PC-9 (cell line): ENCODE results near the gene GRID2. TPM values are rescaled to one million over a fixed set of nuclear protein-coding genes. Genes with fewer than 3 reads are reported as not detected.

Source experiments
- BruUV-seq: library from RNA; stranded (reverse); fragments of 400-500 nt; replicated peaks from 2 replicates; lab custom pipeline; 2021; lab: Mats Ljungman, UMichigan
- CTCF ChIA-PET: fragments of 300-600 bp; sonication (Branson Sonifier 250); formaldehyde crosslinking; loops from one replicate; lab custom pipeline; 2022; ENCODE audit warnings: antibody characterized with exemption; lab: Charles Lee
- POLR2A ChIA-PET: fragments of 300-600 bp; sonication (Branson Sonifier 250); formaldehyde crosslinking; loops from one replicate; lab custom pipeline; 2022; ENCODE audit warnings: antibody characterized with exemption; ENCODE audit not compliant: unreplicated experiment; lab: Charles Lee
- DNase-seq, 2 experiments: peaks; one replicate each; pipeline versions ENCODE4 v3.0.0 to v3.0.0-alpha.2; 2015 to 2022; ENCODE audit warnings: mixed read lengths in 1 of 2
- H2AFZ ChIP-seq: fragments of 200-600 bp; sonication (generic); 2 replicates; pipeline ENCODE4 v1.8.1; 2017; ENCODE audit warnings: antibody characterized with exemption
- H3F3A ChIP-seq: fragments of 200-600 bp; sonication (generic); 2 replicates; pipeline ENCODE4 v1.8.1; 2017; ENCODE audit warnings: antibody characterized with exemption, mild to moderate bottlenecking, low read depth; ENCODE audit not compliant: insufficient read depth
- H3K27ac ChIP-seq: fragments of 200-600 bp; sonication (generic); 2 replicates; pipeline ENCODE4 v1.6.1; 2016; ENCODE audit warnings: mixed run types
- H3K27me3 ChIP-seq: fragments of 200-600 bp; sonication (generic); 2 replicates; pipeline ENCODE4 v1.6.1; 2016; ENCODE audit warnings: low read depth, mixed run types; ENCODE audit not compliant: insufficient read depth
- H3K36me3 ChIP-seq: fragments of 200-600 bp; sonication (generic); 2 replicates; pipeline ENCODE4 v1.6.1; 2016; ENCODE audit warnings: low read depth, mixed run types
- H3K4me1 ChIP-seq: fragments of 200-600 bp; sonication (generic); replicated peaks from 2 replicates; pipeline ENCODE4 v1.6.1; 2016; ENCODE audit warnings: mixed run types; ENCODE audit not compliant: insufficient read depth
- H3K4me2 ChIP-seq: fragments of 200-600 bp; sonication (generic); 2 replicates; pipeline ENCODE4 v1.6.1; 2017; ENCODE audit warnings: mixed run types
- H3K4me3 ChIP-seq: fragments of 200-600 bp; sonication (generic); 2 replicates; pipeline ENCODE4 v1.6.1; 2016; ENCODE audit warnings: mixed run types
- H3K79me2 ChIP-seq: fragments of 200-600 bp; sonication (generic); 2 replicates; pipeline ENCODE4 v1.6.1; 2017; ENCODE audit warnings: low read depth, mixed run types
- H3K9me2 ChIP-seq: fragments of 200-600 bp; sonication (generic); 2 replicates; pipeline ENCODE4 v1.8.1; 2017; ENCODE audit warnings: mild to moderate bottlenecking; ENCODE audit not compliant: insufficient read depth
- H3K9me3 ChIP-seq: fragments of 200-600 bp; sonication (generic); 2 replicates; pipeline ENCODE4 v1.8.1; 2016; ENCODE audit warnings: low read depth; ENCODE audit not compliant: insufficient read depth
- H4K20me1 ChIP-seq: fragments of 200-600 bp; sonication (generic); 2 replicates; pipeline ENCODE4 v1.8.1; 2017; ENCODE audit not compliant: insufficient read depth
- CTCF ChIP-seq: fragments of 200-600 bp; sonication (generic); conservative IDR thresholded peaks from 2 replicates; pipeline ENCODE4 v1.6.1; 2017; ENCODE audit warnings: mixed run types, antibody characterized with exemption, mild to moderate bottlenecking, moderate library complexity
- EZH2 ChIP-seq: fragments of 200-600 bp; sonication (generic); IDR thresholded peaks from 2 replicates; pipeline ENCODE4 v1.8.0; 2017; ENCODE audit warnings: antibody characterized with exemption, low read depth
- intact Hi-C: fragments of 100-400 bp; cut with micrococcal nuclease; formaldehyde crosslinking; loops from one replicate; pipeline ENCODE4 v1.10.0; 2022; ENCODE audit not compliant: unreplicated experiment
- total RNA-seq: library from RNA; stranded (reverse); gene quantifications from 2 replicates; pipeline ENCODE4 v1.2.3, GENCODE V29; 2021

The GRID2 gene
- total RNA-seq, 1 experiment from 2014 or later = not detected

- TF ChIP-seq EZH2 = no peak
- no peak for TF ChIP-seq CTCF
- no peak for DNase-seq
- H3K36me3 ChIP-seq = no peaks in the 10 kb centered on the region
- H3K4me2 ChIP-seq = no peak overlapping the region
- BruUV-seq = no TSS peak
- ChIA-PET POLR2A (no interaction called here), CTCF (no interaction called here)
- H3K79me2 ChIP-seq = no peaks in the 10 kb centered on the region
- no peaks in the 10 kb centered on the region for H3K27me3 ChIP-seq
- no peaks in the 10 kb centered on the region for H4K20me1 ChIP-seq
- no peak overlapping the region for H3K27ac ChIP-seq
- H3K9me3 ChIP-seq = no peaks in the 10 kb centered on the region
- H3K4me3 ChIP-seq = no peak overlapping the region
- intact Hi-C loops = no loop called here
- H3K4me1 ChIP-seq = no peaks in the 10 kb centered on the region
- no peaks in the 10 kb centered on the region for H3K9me2 ChIP-seq
- no peak overlapping the region for H2AFZ ChIP-seq
- no peaks in the 10 kb centered on the region for H3F3A ChIP-seq
Observed at GRCh38 chr4:93568758-93569157, 1265.0 kb downstream of the GRID2 start.

GRCh38 chr4:93573285-93573684 is 1269.5 kb downstream of the GRID2 start:
- Histone ChIP-seq H3K27ac (no peak overlapping the region), H3K9me3 (no peaks in the 10 kb centered on the region), H3K79me2 (no peaks in the 10 kb centered on the region), H3K4me3 (no peak overlapping the region), H2AFZ (no peak overlapping the region), H4K20me1 (no peaks in the 10 kb centered on the region), H3K9me2 (no peaks in the 10 kb centered on the region), H3K36me3 (no peaks in the 10 kb centered on the region), H3F3A (no peaks in the 10 kb centered on the region), H3K27me3 (no peaks in the 10 kb centered on the region), H3K4me2 (no peak overlapping the region), H3K4me1 (no peaks in the 10 kb centered on the region)
- ChIA-PET POLR2A (interaction anchor here (0.6 kb wide), 1 partner anchor 1953 kb away, joined by 8 read pairs; no protein-coding TSS in a partner anchor), CTCF (no interaction called here)
- DNase-seq = no peak
- TF ChIP-seq CTCF (no peak), EZH2 (no peak)
- intact Hi-C loops = no loop called here
- no TSS peak for BruUV-seq

GRCh38 chr4:93578942-93579341 is 1275.2 kb downstream of the GRID2 start:
- H3K27ac ChIP-seq = no peak overlapping the region
- TF ChIP-seq EZH2 (no peak), CTCF (no peak)
- CTCF ChIA-PET = no interaction called here
- H3K4me2 ChIP-seq = no peak overlapping the region
- DNase-seq = no peak
- no peaks in the 10 kb centered on the region for H3K79me2 ChIP-seq
- no TSS peak for BruUV-seq
- no peaks in the 10 kb centered on the region for H3K9me2 ChIP-seq
- H2AFZ ChIP-seq = no peak overlapping the region
- POLR2A ChIA-PET = no interaction called here
- intact Hi-C loops = no loop called here
- H3K4me3 ChIP-seq = no peak overlapping the region
- no peaks in the 10 kb centered on the region for H3K4me1 ChIP-seq
- H3K27me3 ChIP-seq = no peaks in the 10 kb centered on the region
- no peaks in the 10 kb centered on the region for H3K9me3 ChIP-seq
- H3F3A ChIP-seq = no peaks in the 10 kb centered on the region
- H4K20me1 ChIP-seq = no peaks in the 10 kb centered on the region
- H3K36me3 ChIP-seq = no peaks in the 10 kb centered on the region
